WTC11 (cell line): ENCODE data around the gene HOXC5. TPM values are rescaled to one million over a fixed set of nuclear protein-coding genes. Genes with fewer than 3 reads are reported as not detected.

ENCODE experiments used
- ATAC-seq: fragments of 200-7000 bp; cut with Tn5 transposase; 2 replicates; pipeline ENCODE4 v1.10.0; 2021; ENCODE audit warnings: mild to moderate bottlenecking, moderate library complexity
- CTCF ChIA-PET: fragments of 300-600 bp; sonication (Branson Sonifier 250); formaldehyde crosslinking; loops from one replicate; lab custom pipeline; 2021; ENCODE audit warnings: antibody characterized with exemption; lab: Charles Lee
- POLR2A ChIA-PET: fragments of 350-600 bp; sonication (Branson Sonifier 250); formaldehyde crosslinking; loops from one replicate; lab custom pipeline; 2021; ENCODE audit warnings: antibody characterized with exemption; lab: Charles Lee
- DNase-seq: peaks from one replicate; pipeline ENCODE4 v3.0.0; 2021; ENCODE audit warnings: low spot score
- H3K27ac Mint-ChIP-seq: 2 replicates; pipeline ENCODE4 v1.8.0; 2021; ENCODE audit warnings: mixed read lengths
- H3K27me3 Mint-ChIP-seq: 2 replicates; pipeline ENCODE4 v1.8.0; 2021; ENCODE audit warnings: low read depth, mild to moderate bottlenecking, moderate library complexity, mixed read lengths
- H3K36me3 Mint-ChIP-seq: 2 replicates; pipeline ENCODE4 v1.8.0; 2021; ENCODE audit warnings: mixed read lengths
- H3K4me1 Mint-ChIP-seq: 2 replicates; pipeline ENCODE4 v1.8.0; 2022; ENCODE audit warnings: mixed read lengths
- H3K4me3 Mint-ChIP-seq: 2 replicates; pipeline ENCODE4 v1.8.0; 2021; ENCODE audit warnings: mild to moderate bottlenecking, moderate library complexity, mixed read lengths
- H3K9me3 Mint-ChIP-seq: 2 replicates; pipeline ENCODE4 v1.8.0; 2021; ENCODE audit warnings: mixed read lengths
- CREM ChIP-seq: sonication (generic); formaldehyde crosslinking; IDR thresholded peaks from 2 replicates; pipeline ENCODE4 v1.8.1; 2022; ENCODE audit warnings: mild to moderate bottlenecking, missing genetic modification reagents, moderate library complexity
- FOXP1 ChIP-seq: sonication (generic); formaldehyde crosslinking; IDR thresholded peaks from 2 replicates; pipeline ENCODE4 v1.8.0; 2022; ENCODE audit warnings: missing genetic modification reagents, mild to moderate bottlenecking, moderate library complexity, borderline replicate concordance
- GTF2I ChIP-seq: fragments of 250-450 bp; sonication (Bioruptor Pico); conservative IDR thresholded peaks from 2 replicates; pipeline ENCODE4 v1.4.0; 2021; ENCODE audit warnings: mild to moderate bottlenecking
- SP1 ChIP-seq: sonication (generic); formaldehyde crosslinking; conservative IDR thresholded peaks from 2 replicates; pipeline ENCODE4 v1.8.1; 2022; ENCODE audit warnings: missing genetic modification reagents
- TEAD4 ChIP-seq: sonication (generic); formaldehyde crosslinking; IDR thresholded peaks from 2 replicates; pipeline ENCODE4 v1.8.0; 2022; ENCODE audit warnings: mild to moderate bottlenecking, missing genetic modification reagents
- ZNF317 ChIP-seq: sonication (generic); formaldehyde crosslinking; IDR thresholded peaks from 2 replicates; pipeline ENCODE4 v1.8.1; 2023; ENCODE audit warnings: low read depth, mild to moderate bottlenecking, moderate library complexity, missing genetic modification reagents, borderline replicate concordance
- ZNF396 ChIP-seq: fragments of 250-450 bp; sonication (Bioruptor Pico); IDR thresholded peaks from 2 replicates; pipeline ENCODE4 v1.8.0; 2021; ENCODE audit warnings: mild to moderate bottlenecking, moderate library complexity, borderline replicate concordance
- ZNF416 ChIP-seq: fragments of 250-450 bp; sonication (Bioruptor Pico); IDR thresholded peaks from 2 replicates; pipeline ENCODE4 v1.9.0; 2021; ENCODE audit warnings: mild to moderate bottlenecking, inconsistent platforms
- total RNA-seq: library from RNA; stranded (reverse); gene quantifications from 3 replicates; pipeline ENCODE4 v1.2.3, GENCODE V29; 2021
- TF ChIP-seq, protein P1 (sequence below): sonication (generic); formaldehyde crosslinking; IDR thresholded peaks from 2 replicates; pipeline ENCODE4 v1.8.1; 2022; ENCODE audit warnings: mild to moderate bottlenecking, moderate library complexity, missing genetic modification reagents
- TF ChIP-seq, protein P2 (sequence below): sonication (generic); formaldehyde crosslinking; IDR thresholded peaks from 2 replicates; pipeline ENCODE4 v1.8.1; 2023; ENCODE audit warnings: mild to moderate bottlenecking, missing genetic modification reagents
- TF ChIP-seq, protein P3 (sequence below): sonication (generic); formaldehyde crosslinking; IDR thresholded peaks from 2 replicates; pipeline ENCODE4 v1.8.0; 2022; ENCODE audit warnings: mild to moderate bottlenecking, missing genetic modification reagents
- TF ChIP-seq, protein P4 (sequence below): fragments of 250-450 bp; sonication (Bioruptor Pico); IDR thresholded peaks from 2 replicates; pipeline ENCODE4 v1.9.0; 2021; ENCODE audit warnings: mild to moderate bottlenecking

The HOXC5 gene
- total RNA-seq, 1 experiment from 2014 or later, result not detected

DNA sequence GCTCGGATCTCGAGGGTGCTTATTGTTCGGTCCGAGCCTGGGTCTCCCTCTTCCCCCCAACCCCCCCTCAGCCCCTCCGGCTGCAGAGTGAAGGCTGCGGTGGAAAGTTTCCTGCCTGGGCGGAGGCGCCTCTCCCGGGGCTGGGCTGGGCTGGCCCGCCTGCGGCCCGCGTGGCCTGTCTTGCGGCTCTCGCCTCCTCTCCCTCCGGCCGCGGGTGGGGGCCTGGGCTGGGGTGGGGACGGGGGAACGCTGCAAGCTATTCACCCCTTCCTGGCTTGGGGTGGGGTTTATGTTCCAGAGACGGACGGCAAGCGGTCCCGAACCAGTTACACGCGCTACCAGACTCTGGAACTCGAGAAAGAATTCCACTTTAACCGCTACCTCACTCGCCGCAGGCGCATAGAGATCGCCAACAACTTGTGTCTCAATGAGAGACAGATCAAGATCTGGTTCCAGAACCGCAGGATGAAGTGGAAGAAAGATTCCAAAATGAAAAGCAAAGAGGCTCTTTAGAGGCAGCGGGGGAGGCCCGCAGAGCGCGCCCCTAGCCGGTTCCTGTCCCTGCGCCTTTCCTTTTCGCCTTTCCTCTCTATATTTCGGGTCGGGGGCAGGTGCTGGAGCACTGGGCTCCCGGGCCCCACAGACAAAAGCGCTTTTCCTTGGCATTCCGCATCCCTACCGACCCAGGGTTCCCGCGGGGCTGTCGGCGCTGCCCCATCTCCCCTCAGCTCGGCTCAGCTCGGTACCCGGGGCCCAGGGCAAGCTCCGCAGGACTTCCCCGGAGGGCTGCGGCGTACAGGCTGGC, 1.3 kb downstream of the HOXC5 start:
- H3K4me1 Mint-ChIP-seq, result peaks cover 31% of the 10 kb centered on the region
- H3K27me3 Mint-ChIP-seq, result peaks cover 99% of the 10 kb centered on the region
- peak overlapping the region; percentile 39 for H3K4me3 Mint-ChIP-seq
- H3K36me3 Mint-ChIP-seq, result no peaks in the 10 kb centered on the region
- ChIA-PET POLR2A (interaction anchor here (0.6 kb wide), 1 partner anchor 169 kb away, joined by 3 read pairs; no protein-coding TSS in a partner anchor), CTCF (interaction anchor here (0.6 to 4.8 kb wide), 8 partner anchors 18 to 182 kb away, joined by 3 to 23 read pairs (median 4); partner anchors contain the start of gene HOXC4)
- no peak for ATAC-seq
- no peak overlapping the region for H3K27ac Mint-ChIP-seq
- DNase-seq, result no peak
- H3K9me3 Mint-ChIP-seq, result no peaks in the 10 kb centered on the region
- TF ChIP-seq ZNF416 (CRISPR knock-in tag) (no peak), FOXP1 (0 out of 2 replicates have a peak, but pooled peaks have one; percentile 37)

DNA sequence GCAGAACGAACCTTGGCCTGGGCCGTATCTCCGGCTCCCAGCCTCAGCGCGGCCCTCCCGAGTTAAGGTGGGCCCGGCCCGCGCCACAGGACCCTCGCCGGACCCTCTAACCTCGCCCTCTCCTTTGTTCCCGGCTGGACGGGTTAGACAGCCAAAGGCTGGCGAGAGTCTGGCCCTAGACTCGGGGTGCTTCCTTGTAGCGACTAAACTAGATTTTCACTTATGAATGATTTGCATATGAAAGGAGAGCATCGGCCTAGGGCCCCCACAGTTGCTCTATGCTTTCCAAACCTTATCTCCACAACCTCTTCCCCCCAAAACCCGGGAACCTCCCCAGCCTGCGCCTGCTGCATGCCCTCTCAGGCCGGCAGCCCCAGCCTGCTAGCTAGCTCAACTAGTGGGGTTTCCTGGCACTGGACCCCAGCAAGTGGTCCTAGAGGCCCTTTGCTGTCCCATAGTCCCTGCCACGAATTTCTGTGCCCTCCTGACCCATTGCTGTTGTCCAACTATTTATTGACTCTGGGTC, 2.0 kb downstream of the HOXC5 start:
- DNase-seq (no peak), ATAC-seq (no peak)
- H3K36me3 Mint-ChIP-seq, result no peaks in the 10 kb centered on the region
- no peak overlapping the region for H3K4me3 Mint-ChIP-seq
- H3K27ac Mint-ChIP-seq, result no peak overlapping the region
- TF ChIP-seq, protein P1, sequence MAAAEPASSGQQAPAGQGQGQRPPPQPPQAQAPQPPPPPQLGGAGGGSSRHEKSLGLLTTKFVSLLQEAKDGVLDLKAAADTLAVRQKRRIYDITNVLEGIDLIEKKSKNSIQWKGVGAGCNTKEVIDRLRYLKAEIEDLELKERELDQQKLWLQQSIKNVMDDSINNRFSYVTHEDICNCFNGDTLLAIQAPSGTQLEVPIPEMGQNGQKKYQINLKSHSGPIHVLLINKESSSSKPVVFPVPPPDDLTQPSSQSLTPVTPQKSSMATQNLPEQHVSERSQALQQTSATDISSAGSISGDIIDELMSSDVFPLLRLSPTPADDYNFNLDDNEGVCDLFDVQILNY (CRISPR knock-in tag), result no peak
- TF ChIP-seq ZNF396 (CRISPR knock-in tag) (no peak), FOXP1 (no peak)
- TF ChIP-seq, protein P2, sequence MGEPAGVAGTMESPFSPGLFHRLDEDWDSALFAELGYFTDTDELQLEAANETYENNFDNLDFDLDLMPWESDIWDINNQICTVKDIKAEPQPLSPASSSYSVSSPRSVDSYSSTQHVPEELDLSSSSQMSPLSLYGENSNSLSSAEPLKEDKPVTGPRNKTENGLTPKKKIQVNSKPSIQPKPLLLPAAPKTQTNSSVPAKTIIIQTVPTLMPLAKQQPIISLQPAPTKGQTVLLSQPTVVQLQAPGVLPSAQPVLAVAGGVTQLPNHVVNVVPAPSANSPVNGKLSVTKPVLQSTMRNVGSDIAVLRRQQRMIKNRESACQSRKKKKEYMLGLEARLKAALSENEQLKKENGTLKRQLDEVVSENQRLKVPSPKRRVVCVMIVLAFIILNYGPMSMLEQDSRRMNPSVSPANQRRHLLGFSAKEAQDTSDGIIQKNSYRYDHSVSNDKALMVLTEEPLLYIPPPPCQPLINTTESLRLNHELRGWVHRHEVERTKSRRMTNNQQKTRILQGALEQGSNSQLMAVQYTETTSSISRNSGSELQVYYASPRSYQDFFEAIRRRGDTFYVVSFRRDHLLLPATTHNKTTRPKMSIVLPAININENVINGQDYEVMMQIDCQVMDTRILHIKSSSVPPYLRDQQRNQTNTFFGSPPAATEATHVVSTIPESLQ (CRISPR knock-in tag), result no peak
- H3K4me1 Mint-ChIP-seq, result peaks cover 31% of the 10 kb centered on the region
- CTCF ChIA-PET, result interaction anchor here (0.6 to 4.8 kb wide), 9 partner anchors 18 to 182 kb away, joined by 3 to 23 read pairs (median 4); partner anchors contain the start of genes HOXC10 and HOXC4
- peaks cover 99% of the 10 kb centered on the region for H3K27me3 Mint-ChIP-seq
- no peaks in the 10 kb centered on the region for H3K9me3 Mint-ChIP-seq
- POLR2A ChIA-PET, result interaction anchor here (0.6 kb wide), 1 partner anchor 168 kb away, joined by 3 read pairs; no protein-coding TSS in a partner anchor

DNA sequence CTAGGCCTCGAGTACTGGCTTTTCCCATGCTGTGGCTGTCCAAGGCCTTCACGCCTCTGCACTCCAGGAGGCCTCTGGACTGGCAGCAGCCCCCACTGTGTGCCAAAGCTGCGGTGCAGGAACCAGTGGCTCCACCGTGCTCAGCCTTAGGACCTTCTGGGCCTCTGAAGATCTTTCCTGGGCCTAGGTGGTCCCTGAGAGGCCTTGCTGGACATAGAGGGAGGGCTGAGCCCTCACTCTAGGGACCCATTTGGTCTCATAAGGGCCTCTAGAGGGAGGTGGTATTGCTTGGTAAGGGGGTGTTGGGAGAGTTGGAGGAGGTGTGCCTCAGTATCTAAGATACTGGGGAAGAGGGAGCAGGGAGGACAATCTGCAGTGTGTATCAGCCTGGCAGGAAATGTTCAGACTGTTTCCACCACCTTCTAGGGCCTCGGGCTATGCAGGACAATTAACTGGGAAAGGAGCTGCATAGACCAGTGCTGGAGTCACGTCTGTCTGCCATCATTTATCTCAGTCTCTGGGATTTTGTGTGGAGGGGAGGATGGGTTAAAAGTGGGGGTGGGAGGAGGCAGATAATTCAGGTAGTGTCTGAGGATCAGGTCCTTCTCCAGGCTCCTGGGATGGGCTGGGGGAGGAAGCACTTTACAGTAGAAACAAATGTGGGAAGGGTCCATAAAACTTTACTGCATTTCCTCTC, 2.9 kb downstream of the HOXC5 start:
- H3K4me3 Mint-ChIP-seq, result no peak overlapping the region
- no peak for DNase-seq
- ChIA-PET POLR2A (no interaction called here), CTCF (interaction anchor here (0.7 to 4.8 kb wide), 5 partner anchors 30 to 181 kb away, joined by 3 to 23 read pairs (median 5); partner anchors contain the start of gene HOXC10)
- TF ChIP-seq ZNF317, result no peak
- TF ChIP-seq GTF2I, result no peak
- TF ChIP-seq, protein P3, sequence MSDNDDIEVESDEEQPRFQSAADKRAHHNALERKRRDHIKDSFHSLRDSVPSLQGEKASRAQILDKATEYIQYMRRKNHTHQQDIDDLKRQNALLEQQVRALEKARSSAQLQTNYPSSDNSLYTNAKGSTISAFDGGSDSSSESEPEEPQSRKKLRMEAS (CRISPR knock-in tag), result no peak
- no peak for TF ChIP-seq SP1 (CRISPR knock-in tag)
- TF ChIP-seq TEAD4 (CRISPR knock-in tag), result no peak
- H3K9me3 Mint-ChIP-seq, result no peaks in the 10 kb centered on the region
- no peak overlapping the region for H3K27ac Mint-ChIP-seq
- no peaks in the 10 kb centered on the region for H3K36me3 Mint-ChIP-seq
- peaks cover 99% of the 10 kb centered on the region for H3K27me3 Mint-ChIP-seq
- ATAC-seq, result no peak
- peaks cover 27% of the 10 kb centered on the region for H3K4me1 Mint-ChIP-seq

DNA sequence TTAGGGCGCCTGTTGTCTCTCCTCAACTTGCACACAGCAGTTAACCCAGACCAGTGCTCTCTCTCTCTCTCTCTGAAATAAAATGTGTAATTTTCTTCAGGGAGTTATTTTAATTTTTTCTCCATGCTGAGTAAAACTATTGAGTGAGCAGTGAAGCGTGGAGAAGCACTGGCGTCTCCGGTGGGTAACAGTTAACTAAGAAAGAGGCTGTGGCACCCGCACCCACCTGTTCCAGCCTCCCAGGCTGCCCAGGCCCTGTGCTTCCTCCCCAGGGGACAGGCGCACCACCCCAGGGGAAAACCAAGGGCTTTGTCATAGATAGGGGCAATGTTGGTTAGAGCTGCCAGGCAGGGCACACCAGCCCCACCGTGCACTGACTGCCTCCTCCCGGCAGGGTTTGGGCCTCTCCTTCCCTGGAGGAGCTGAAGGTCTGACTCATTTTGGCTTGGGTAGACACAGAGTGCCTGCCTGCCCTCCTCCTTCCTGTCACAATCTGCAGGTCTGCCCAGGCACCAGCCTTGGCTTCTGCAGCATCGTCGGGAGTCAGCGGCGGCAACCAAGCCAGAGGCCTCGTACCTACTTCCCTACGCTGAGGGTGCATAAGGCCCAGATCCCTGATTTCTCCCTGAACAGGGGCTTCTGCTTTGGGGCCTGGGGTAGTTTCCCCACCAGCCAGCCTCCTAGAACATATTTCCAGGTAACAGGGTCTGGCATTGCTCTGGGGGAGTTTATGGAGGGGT, 3.9 kb downstream of the HOXC5 start:
- ChIA-PET CTCF (interaction anchor here (0.6 to 4.8 kb wide), 2 partner anchors 101 to 164 kb away, joined by 3 to 23 read pairs; no protein-coding TSS in a partner anchor), POLR2A (no interaction called here)
- Mint-ChIP-seq H3K4me1 (peaks cover 21% of the 10 kb centered on the region), H3K4me3 (no peak overlapping the region), H3K9me3 (no peaks in the 10 kb centered on the region), H3K36me3 (no peaks in the 10 kb centered on the region), H3K27ac (no peak overlapping the region), H3K27me3 (peaks cover 99% of the 10 kb centered on the region)
- ATAC-seq (peak; percentile 18), DNase-seq (no peak)
- TF ChIP-seq, protein P4, sequence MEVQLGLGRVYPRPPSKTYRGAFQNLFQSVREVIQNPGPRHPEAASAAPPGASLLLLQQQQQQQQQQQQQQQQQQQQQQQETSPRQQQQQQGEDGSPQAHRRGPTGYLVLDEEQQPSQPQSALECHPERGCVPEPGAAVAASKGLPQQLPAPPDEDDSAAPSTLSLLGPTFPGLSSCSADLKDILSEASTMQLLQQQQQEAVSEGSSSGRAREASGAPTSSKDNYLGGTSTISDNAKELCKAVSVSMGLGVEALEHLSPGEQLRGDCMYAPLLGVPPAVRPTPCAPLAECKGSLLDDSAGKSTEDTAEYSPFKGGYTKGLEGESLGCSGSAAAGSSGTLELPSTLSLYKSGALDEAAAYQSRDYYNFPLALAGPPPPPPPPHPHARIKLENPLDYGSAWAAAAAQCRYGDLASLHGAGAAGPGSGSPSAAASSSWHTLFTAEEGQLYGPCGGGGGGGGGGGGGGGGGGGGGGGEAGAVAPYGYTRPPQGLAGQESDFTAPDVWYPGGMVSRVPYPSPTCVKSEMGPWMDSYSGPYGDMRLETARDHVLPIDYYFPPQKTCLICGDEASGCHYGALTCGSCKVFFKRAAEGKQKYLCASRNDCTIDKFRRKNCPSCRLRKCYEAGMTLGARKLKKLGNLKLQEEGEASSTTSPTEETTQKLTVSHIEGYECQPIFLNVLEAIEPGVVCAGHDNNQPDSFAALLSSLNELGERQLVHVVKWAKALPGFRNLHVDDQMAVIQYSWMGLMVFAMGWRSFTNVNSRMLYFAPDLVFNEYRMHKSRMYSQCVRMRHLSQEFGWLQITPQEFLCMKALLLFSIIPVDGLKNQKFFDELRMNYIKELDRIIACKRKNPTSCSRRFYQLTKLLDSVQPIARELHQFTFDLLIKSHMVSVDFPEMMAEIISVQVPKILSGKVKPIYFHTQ (CRISPR knock-in tag), result no peak
- TF ChIP-seq CREM, result no peak
